Inferior parietal cortex (tissue), 1 donor: ENCODE data around the gene SLC8A2.
A peak's percentile ranks its signal among the peaks of the same experiment; 100 is the strongest.

Source experiments
- DNase-seq: peaks from one replicate; pipeline ENCODE4 v3.0.0-alpha.2; 2016; ENCODE audit errors: extremely low spot score

The SLC8A2 gene

DNA sequence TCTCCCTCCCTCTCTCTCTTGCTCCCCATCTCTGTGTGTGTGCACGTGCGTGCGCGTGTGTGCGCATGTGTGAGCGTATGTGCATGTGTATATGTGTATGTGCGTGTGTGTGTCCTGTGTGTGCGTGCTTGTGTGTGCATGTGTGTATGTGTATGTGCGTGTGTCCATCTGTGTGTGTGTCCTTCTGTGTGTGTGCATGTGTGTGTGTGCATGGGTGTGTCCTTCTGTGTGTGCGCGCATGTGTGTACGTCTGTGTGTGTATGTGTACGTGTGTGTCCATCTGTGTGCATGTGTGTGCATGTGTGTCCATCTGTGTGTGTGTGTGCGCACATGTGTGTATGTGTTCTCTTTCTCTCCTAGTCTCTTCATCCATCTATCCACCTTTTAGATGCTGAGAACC lies 12.2 kb downstream of the SLC8A2 start:
- no peak for DNase-seq

DNA sequence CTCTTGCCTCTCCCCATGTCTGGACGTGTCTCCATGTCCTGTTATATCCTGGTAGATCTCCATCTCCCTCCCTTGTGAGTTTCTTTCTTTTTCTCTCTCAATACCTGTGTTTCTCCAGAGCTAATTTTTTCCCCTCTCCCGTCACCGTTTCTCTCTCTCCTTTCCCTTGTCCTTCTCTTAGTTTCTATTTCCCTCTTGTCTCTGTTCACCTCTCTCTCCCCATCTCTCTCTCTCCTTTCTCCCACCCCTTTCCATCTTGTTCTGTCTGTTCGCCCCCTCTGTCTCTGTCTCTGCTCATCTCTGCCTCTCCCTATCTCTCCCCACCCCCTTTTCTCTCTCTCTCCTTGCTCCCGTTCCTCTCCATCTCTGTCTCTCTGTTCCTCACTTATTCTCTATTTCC lies 13.0 kb downstream of the SLC8A2 start:
- DNase-seq = no peak

DNA sequence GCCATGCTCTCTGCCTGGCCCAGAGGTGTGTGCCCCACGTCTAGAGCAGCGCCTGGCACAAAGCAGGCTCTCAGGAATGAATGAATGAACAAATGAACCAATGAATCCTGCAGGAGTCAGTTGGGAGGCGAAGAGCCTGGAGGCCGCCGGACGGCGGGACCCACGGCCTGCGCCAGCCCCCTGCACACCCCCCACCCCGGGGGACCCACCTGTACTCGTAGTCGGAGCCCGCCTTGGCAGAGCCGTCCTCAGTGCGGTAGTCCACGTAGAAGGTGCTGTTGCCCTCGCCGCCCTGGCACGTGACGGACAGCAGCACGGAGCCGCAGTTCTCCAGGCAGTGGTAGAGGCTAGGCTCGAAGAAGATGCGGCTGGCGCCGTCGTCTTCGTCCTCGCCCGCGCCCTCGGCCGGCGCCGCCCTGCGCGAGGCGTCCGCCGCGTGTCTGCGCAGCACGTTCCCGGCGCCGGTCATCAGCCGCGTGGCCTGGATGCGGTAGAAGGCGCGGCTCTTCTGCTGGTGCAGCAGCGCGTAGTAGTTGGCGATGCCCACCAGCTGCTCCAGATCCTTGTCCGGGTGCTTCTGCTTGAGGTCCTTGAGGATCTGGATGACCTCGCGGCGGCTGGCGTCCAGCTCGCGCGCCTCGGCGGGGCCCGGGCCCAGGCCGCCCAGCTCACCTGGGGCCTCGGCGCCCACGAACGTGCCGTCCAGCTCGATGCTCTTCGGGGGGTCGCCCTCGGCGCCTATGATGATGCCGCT lies 14.8 kb downstream of the SLC8A2 start:
- no peak for DNase-seq

DNA sequence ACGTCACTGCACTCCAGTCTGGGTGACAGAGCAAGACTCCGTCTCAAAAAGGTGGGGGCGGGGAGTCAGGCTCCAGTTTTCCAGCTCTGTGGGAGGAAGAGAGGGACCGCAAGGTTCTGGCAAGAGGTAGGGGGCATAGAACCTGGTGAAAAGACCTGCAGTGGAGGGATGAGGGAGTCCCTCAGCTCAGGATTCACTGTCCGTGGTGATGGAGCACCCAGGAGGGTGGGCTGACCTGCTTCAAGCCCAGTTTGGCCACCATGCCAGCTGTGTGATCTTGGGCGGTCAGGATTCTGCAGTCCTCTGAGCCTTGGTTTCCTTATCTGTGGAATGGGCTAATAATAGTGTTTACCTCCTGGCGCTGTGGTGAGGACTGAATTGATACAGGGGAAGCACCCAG lies 21.2 kb downstream of the SLC8A2 start:
- DNase-seq = no peak

DNA sequence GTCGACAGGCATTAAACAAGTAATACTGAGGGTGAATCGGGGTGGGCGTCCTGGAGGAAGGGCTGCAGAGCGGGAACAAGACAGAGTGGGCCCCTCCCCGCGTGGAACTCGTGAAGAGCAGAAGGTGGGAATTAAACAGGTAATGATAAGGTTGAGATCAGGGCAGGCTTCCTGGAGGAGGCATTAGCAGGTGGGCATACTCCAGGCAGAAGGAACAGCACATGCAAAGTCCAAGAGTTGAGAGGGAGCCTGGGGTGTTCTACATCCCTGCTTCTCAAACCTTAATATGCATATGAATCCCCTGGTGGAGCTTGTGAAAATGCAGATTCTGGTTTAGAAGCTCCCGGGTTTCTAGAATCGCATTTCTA lies 23.3 kb downstream of the SLC8A2 start:
- DNase-seq = no peak

DNA sequence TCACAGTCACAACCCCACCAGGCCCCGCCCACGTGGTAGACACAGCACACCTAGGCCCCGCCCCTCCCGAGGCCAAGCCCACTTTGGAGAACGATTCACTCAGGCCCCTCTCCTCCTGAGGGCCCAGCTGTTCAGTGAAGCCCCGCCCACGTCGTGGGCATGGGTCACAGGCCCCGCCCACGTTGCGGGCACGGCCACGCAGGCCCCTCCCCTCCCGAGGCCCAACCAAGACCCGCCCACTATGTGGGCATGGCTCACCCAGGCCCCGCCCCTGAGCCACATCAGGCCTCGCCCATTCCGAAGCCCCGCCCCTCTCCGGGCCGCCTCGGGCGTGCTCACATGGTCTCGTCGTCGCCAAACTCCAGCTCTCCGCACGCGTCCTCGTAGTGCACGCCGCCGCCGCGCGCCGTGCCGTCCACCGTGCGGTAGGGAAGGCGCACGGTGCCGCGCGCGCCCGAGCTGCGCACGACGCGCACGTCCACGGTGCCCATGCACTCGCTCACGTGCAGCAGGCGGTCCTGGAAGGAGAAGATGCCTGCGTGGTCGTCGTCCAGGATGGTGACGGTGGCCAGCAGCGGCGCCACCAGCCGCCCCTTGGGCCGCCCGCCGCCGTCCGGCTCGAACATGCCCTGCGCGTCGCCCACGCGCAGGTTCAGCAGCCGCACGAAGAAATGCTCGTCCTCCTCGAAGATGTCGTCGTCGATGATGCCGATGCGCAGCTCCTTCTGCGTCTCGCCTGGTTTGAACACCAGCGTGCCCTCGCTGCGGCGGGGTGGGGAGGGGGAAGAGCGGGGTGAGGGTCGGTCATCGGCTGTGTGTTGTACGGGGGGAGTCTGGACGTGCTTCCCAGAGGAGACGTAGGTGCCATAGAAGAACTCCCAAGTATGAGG lies 24.0 kb downstream of the SLC8A2 start:
- no peak for DNase-seq

DNA sequence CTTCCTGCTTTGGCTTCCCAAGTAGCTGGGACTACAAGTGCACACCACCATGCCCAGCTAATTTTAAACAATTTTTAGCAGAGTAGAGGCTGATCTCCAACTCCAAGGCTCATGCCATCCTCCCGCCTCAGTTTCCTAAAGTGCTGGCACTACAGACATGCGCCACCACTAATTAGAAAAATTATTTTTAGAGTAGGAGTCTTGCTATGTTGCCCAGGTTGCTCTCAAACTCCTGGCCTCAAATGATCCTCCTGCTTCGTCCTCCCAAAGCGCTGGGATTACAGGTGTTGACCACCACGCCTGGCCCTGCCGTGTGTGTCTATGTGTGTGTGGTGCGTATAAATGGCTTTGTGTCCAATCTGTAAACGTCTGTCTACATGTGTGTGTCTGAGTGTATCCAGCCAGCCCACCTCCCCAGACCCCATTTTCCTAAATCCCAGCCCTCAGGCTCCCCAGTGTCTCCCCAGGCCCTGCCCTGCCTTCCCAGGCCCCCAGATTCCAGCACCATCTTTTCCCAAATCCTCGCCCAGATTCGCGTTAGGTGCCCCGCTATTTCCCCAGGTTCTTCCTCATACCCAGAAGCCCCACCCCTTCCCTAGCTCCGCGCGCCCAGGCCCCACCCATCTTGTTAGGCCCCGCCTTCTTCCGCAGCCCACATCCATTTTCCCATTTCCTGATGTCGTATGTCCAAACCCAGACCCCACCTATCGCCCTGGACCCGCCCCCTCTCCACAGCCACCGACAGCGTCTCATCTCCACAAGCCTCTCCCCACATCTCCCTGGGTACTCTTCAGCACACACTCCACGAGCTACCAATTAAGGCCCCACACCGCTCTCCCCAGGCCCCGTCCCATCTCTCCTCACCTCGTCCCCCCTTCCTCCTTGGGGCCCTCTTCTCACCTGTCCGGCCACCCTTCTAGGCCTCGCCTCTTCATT lies 24.9 kb downstream of the SLC8A2 start:
- no peak for DNase-seq

DNA sequence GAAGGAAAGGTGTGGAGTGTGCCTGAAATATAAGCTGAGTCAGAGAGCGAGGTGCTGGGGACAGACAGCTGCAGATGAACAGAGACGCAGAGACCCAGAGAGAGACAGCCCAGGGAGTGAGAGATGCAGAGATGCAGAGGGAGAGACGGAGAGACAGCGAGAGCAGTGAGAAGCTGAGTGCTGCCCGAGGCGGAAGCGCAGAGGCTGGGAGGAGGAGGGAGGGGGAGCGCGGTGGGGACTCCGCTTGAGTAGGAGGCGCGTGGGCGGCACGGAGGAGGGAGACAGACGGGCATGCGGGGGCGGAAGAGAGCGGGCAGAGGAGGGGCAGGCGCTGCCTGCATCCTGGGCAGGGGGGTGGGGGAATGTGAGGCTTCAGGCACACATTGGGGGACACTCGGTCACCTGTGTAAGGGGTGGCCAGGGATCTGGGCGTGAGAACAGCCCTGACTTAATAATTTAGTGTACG lies 25.7 kb downstream of the SLC8A2 start:
- no peak for DNase-seq

DNA sequence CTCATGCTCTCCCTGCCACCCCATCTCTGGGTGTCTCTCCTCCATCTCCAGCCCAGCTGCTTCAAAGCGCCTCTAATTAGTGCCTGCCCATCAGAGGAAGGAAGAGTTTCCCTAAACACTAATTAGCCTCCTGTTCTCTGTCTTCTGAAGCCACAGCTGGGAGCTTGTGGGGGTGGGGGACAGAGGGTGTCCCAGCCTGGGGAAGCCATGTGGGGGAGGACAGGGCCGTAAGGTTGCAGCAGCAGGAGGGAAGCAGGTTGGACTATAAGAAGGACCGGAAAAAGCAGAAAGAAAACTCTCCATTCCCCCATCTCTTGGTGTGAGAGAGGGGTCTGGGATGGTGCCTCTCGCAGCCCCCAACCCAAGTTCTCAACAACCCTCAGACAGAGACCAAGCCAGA lies 26.2 kb downstream of the SLC8A2 start:
- no peak for DNase-seq

DNA sequence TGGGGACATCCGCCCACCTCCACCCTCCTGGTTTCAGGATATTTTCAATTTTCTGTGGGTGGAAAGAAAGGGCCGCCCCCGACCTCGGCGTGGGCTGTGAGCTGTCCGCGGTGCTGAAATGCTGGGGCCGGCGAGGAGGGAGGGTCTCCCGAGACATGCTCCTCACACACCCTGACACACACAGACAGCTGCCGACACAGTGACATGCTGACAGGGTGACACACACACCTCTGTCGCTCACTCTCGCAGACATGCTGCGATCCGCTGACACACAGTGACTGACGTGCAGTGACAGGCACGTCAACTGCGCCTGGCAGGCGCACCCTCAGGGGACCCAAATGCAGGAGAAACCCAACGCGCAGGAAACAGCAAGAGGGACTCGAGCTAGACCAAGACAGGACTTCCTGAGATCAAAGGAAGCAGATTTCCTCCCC lies 27.3 kb downstream of the SLC8A2 start:
- DNase-seq = no peak

DNA sequence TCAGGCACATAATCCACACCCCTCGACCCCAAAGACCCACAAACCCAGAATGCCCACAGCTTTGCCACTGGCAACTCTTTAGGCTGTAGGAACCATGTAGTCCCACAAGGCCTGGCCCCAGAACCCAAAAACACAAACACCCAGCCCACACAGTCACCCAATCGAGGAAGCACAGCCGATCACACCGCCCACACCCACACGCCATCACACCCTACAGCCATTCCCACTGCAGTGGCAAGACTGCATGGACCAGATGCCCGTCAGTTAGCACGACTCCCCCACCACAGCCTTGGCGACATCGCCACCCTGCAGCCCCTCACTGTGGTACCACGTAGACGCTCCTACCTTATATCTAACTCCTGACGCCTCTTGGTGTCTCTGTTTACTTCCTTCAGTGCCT lies 28.4 kb downstream of the SLC8A2 start:
- DNase-seq = no peak

DNA sequence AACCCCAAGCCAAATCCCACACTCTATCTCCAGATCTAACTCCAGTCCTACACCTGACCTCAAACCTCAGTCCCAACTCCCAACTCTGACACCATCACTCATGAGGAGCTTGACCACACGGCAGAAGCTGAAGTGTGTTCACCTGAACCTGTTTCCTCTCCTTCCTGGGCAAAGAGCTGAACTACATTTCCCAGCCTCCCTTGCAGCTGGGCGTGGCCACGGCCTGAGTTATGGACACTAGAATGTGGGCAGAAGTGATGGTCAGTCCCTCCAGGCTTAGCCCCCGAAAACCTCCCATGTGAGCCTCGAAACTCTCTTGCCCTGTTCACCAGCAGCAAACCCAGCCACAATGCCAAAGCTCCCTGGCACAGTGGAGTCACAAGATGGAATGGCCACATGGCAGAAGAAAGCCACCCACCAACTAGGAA lies 32.9 kb downstream of the SLC8A2 start:
- no peak for DNase-seq

DNA sequence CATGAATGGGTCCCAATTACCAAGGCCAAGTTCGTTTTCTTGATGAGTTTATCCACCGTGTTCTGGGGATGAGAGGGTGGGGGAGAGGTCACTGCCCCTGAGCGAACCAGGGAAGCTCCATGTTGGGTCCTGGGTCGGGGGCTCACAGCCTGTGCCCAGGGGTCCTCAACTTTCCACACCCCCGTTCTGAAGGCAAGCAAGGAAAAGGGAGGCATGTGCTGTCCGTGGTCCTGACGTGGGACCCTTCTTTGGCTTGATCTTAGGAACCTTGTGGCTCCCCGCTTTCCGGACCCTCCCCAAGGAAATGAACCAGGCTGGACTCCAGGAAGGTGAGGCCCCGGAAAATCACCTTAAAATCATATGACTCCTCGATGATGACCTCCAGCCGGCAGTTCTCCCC lies 34.2 kb downstream of the SLC8A2 start:
- DNase-seq = no peak

DNA sequence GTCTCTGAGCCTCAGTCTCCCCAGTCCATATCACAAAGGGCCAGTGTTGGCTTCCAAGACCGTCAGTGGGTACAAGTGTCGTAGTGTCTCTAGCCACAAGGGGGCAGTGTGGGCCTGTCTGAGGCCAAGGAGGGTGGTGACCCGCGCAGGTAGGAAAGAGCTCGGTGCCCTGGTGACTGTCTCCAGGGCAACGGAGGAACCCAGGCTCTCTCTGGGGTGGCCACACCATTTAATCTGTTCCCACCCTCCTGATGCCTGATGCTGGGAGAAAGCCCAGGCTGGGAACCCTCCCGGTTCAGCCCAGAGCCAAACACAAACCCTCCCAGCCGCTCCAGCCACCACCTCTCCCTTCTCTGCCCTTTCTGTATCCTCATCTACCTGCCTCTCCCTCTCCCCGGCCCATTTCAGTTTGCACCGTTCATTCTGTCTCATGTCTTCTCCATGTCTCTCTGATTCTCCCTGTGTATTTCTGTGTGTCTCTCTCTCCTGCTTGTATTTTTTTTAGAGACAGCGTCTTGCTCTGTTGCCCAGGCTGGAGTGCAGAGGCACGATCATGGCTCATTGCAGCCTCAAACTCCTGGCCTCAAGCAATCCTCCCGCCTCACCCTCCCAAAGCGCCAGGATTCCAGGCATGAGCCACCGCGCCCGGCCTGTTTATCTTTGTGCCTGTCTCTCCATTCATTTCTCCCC lies 34.8 kb downstream of the SLC8A2 start:
- DNase-seq = peak; percentile 92

DNA sequence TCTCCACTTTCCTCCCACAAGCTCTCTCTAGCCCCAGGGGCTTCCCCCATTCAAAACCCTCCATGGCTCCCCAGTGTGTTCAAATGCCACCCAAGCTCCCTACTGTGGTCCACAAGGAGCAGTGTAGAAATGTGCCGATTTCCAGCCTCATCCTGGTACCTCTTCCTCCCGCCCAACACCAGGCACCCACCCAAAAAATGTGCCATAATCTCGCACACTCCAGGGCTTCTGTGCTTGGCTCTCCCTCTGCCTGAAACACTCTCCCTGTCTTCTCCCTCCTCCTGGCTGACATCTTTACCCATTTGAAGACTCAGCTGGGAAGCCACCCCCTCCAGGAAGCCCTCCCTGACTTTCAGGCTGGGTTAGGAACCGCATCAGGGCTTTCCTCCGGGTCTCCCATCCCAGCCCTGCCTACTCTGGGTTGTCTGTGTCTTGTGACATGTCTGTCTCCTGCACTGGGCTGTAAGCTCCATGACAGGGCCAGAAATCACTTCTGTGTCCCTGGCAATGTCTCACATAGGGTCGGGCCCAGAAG lies 35.7 kb downstream of the SLC8A2 start:
- DNase-seq = no peak

DNA sequence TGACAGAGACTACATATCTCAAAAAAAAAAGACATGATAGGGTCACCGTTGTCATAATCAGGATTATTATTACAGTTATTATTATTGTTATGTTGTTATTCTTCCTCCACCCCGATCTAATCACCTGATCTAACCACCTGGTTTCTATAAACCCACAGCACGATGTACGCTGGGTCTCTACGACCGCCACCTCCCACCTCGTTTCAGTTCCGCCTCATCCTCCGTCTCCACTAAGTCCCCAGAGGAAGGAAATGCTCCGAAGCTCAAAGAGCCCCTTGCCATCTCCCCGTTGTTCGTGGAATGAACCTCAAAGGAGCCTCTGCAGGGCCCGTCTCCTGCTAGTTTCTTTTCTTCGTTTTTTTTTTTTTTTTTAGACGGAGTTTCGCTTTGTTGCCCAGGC lies 36.5 kb downstream of the SLC8A2 start:
- DNase-seq = no peak

DNA sequence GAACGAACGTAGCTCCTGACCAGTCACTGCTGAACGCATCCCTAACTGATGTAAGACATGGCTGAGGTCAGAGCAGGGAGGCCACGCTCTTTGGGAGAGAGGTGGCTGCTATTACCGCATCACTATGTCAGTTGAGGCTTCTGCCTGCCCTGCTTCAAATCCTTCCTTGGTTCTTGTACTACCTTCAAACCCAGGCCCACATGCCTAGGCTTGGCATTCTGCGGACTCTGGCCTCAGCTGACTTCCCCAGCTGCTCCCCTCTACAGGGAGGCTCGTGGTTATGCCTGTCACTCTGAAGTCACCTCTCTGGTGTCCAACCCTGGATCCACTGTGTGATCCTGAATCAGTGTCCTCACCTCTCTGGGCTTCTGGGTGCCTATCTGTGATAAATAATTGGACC lies 37.6 kb downstream of the SLC8A2 start:
- DNase-seq = no peak

DNA sequence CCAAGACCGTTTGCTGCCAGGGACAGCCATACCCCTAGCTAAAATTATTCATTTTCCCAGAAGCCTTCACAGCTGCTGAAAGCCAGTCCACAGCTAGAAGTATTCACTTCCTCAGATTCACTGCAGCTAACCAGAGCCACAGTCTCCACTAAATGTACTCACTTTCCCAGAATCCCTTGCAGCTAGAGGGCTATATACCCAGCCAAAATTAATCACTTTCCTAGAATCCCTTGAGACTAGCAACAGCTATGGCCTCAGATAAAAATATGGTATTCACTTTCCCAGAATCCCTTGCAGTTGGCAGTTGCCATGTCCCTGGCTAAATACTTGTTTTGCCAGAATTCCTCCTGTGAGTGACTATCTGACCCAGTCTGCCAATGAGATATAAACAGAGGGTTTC lies 38.6 kb downstream of the SLC8A2 start:
- DNase-seq = no peak

DNA sequence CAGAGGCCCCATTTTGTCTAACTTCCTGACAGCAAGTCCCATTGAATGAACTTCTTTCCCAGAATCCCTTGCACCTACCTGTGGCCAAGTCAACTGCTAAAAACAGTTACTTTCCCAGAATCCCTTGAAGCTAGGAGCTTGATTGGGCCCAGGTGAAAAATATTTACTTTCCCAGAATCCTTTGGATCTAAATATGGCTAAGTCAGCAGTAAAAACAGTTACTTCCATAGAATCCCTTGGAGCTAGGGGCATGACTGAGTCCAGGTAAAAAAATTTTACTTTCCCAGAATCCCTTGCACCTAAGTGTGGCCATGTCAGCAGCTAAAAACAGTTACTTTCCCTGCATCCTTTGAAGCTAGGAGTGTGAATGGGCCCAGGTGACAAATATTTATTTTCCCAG lies 39.2 kb downstream of the SLC8A2 start:
- DNase-seq = no peak

DNA sequence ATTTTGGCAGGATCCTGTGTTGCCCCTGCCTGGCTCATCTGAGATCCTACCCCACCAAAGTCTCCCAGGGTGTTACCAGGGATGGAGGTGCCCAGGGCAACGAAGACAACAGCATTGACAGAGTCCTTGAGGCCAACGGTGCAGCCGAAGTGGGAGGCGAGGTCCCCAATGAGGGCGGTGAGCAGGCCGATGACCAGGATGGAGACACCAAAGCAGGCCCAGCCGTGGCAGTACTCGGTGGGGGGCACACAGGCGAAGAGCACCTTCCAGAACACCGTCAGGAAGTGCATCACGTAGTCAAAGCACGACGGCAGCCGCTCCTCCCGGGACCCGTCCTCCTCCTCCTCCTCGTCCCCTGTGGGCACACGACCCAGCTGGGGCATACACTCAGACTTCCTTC lies 39.6 kb downstream of the SLC8A2 start:
- DNase-seq = no peak
